HL-60 (cell line): Measurements from ENCODE around the gene IQCK.

Experiments
- DNase-seq, 2 experiments: peaks; one replicate each; pipeline ENCODE4 v3.0.0-alpha.2; 2010 to 2020; ENCODE audit warnings: low read depth in 1 of 2, low spot score in 1 of 2
- H3K27ac ChIP-seq: fragments of 250-450 bp; sonication (Bioruptor Pico); replicated peaks from 2 replicates; pipeline ENCODE4 v1.5.1; 2020; ENCODE audit warnings: mild to moderate bottlenecking, moderate library complexity
- H3K27me3 ChIP-seq: fragments of 250-450 bp; sonication (Bioruptor Pico); 2 replicates; pipeline ENCODE4 v1.5.1; 2021; ENCODE audit warnings: mild to moderate bottlenecking, moderate library complexity; ENCODE audit not compliant: insufficient read depth, poor library complexity, severe bottlenecking
- H3K4me3 ChIP-seq: replicated peaks from 2 replicates; pipeline ENCODE4 v1.5.1; 2011; ENCODE audit warnings: mild to moderate bottlenecking, control low read depth, low read length; ENCODE audit not compliant: insufficient read depth
- GABPA ChIP-seq: IDR thresholded peaks from 2 replicates; pipeline ENCODE4 v1.6.1; 2012; ENCODE audit warnings: low read depth
- POLR2AphosphoS5 ChIP-seq: IDR thresholded peaks from 2 replicates; pipeline ENCODE4 v1.6.1; 2012; ENCODE audit warnings: low read depth
- SPI1 ChIP-seq: IDR thresholded peaks from 2 replicates; pipeline ENCODE4 v1.6.1; 2012; ENCODE audit warnings: low read depth, mild to moderate bottlenecking, borderline replicate concordance
- TF ChIP-seq, protein P1 (sequence below): IDR thresholded peaks from 2 replicates; pipeline ENCODE4 v1.6.1; 2012; ENCODE audit warnings: low read depth; ENCODE audit not compliant: insufficient replicate concordance
- TF ChIP-seq, protein P2 (sequence below): IDR thresholded peaks from one replicate; pipeline ENCODE4 v1.5.1; 2011; ENCODE audit warnings: low read length, control low read depth, inconsistent platforms; ENCODE audit not compliant: insufficient read depth

Gene IQCK

DNA sequence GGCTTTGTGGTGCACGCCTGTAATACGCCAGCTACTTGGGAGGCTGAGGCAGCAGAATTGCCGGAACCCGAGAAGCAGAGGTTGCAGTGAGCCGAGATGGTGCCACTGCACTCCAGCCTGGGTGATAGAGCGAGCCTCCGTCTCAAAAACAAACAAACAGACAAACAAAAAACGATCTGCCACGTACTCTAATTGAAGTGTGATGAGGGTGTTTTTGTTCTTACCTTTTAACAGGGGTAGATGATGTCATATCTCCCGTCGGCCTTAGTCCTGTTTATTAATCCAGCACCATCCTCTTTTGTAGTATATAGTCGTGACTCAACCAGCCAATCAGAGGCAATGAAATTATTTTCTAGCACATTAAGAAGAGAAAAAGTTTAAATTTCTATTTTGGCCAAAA lies 58.5 kb downstream of the IQCK start:
- DNase-seq = no peak
- TF ChIP-seq POLR2AphosphoS5 (no peak), GABPA (no peak), SPI1 (no peak)
- TF ChIP-seq, protein P1, sequence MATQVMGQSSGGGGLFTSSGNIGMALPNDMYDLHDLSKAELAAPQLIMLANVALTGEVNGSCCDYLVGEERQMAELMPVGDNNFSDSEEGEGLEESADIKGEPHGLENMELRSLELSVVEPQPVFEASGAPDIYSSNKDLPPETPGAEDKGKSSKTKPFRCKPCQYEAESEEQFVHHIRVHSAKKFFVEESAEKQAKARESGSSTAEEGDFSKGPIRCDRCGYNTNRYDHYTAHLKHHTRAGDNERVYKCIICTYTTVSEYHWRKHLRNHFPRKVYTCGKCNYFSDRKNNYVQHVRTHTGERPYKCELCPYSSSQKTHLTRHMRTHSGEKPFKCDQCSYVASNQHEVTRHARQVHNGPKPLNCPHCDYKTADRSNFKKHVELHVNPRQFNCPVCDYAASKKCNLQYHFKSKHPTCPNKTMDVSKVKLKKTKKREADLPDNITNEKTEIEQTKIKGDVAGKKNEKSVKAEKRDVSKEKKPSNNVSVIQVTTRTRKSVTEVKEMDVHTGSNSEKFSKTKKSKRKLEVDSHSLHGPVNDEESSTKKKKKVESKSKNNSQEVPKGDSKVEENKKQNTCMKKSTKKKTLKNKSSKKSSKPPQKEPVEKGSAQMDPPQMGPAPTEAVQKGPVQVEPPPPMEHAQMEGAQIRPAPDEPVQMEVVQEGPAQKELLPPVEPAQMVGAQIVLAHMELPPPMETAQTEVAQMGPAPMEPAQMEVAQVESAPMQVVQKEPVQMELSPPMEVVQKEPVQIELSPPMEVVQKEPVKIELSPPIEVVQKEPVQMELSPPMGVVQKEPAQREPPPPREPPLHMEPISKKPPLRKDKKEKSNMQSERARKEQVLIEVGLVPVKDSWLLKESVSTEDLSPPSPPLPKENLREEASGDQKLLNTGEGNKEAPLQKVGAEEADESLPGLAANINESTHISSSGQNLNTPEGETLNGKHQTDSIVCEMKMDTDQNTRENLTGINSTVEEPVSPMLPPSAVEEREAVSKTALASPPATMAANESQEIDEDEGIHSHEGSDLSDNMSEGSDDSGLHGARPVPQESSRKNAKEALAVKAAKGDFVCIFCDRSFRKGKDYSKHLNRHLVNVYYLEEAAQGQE = no peak
- TF ChIP-seq, protein P2, sequence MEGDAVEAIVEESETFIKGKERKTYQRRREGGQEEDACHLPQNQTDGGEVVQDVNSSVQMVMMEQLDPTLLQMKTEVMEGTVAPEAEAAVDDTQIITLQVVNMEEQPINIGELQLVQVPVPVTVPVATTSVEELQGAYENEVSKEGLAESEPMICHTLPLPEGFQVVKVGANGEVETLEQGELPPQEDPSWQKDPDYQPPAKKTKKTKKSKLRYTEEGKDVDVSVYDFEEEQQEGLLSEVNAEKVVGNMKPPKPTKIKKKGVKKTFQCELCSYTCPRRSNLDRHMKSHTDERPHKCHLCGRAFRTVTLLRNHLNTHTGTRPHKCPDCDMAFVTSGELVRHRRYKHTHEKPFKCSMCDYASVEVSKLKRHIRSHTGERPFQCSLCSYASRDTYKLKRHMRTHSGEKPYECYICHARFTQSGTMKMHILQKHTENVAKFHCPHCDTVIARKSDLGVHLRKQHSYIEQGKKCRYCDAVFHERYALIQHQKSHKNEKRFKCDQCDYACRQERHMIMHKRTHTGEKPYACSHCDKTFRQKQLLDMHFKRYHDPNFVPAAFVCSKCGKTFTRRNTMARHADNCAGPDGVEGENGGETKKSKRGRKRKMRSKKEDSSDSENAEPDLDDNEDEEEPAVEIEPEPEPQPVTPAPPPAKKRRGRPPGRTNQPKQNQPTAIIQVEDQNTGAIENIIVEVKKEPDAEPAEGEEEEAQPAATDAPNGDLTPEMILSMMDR = no peak
- Histone ChIP-seq H3K27me3 (no peaks in the 10 kb centered on the region), H3K27ac (no peak overlapping the region), H3K4me3 (no peak overlapping the region)

DNA sequence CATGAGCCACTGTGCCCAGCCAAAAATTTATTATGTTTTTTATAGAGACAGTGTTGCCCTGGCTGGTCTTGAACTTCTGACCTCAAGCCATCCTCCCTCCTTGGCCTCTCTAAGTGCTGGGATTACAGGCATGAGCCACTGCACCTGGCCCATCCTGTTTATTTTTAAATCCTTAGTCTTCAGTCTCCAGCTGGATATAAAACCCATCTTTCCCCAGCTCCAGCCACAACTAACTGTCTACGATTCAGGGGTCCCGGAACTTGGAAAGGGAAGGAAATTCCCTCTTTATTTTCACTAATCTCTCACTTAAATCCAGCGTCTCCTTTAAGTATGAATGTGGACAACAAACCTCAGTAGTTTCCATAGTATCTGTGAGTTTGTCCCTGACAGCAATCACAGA lies 62.2 kb downstream of the IQCK start:
- no peaks in the 10 kb centered on the region for H3K27me3 ChIP-seq
- no peak for DNase-seq
- H3K27ac ChIP-seq = no peak overlapping the region
- TF ChIP-seq, protein P2 = no peak
- no peak overlapping the region for H3K4me3 ChIP-seq

DNA sequence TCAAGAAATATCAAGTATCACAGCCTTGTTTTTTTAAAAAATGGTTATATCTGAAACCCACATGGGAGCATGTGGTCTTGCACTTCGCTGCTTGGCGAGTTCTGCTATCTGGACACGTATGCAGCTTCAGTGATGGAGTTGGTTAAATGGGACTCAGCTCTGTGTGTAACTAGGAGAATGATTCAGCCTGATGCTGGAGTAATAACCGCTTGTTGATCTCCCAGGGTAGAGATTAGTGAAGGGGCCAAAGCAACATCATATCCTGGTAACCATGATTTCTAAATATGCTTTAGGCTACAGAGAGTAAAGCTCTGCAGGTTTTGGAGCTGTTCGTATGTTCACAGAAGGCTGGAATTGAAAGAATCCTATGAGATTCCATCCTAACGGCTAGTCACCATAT lies 63.2 kb downstream of the IQCK start:
- TF ChIP-seq, protein P1 = no peak
- no peak for TF ChIP-seq GABPA
- TF ChIP-seq SPI1 = no peak
- TF ChIP-seq POLR2AphosphoS5 = no peak
- TF ChIP-seq, protein P2 = no peak
- no peak for DNase-seq
- H3K27ac ChIP-seq = no peak overlapping the region
- H3K27me3 ChIP-seq = no peaks in the 10 kb centered on the region
- no peak overlapping the region for H3K4me3 ChIP-seq

DNA sequence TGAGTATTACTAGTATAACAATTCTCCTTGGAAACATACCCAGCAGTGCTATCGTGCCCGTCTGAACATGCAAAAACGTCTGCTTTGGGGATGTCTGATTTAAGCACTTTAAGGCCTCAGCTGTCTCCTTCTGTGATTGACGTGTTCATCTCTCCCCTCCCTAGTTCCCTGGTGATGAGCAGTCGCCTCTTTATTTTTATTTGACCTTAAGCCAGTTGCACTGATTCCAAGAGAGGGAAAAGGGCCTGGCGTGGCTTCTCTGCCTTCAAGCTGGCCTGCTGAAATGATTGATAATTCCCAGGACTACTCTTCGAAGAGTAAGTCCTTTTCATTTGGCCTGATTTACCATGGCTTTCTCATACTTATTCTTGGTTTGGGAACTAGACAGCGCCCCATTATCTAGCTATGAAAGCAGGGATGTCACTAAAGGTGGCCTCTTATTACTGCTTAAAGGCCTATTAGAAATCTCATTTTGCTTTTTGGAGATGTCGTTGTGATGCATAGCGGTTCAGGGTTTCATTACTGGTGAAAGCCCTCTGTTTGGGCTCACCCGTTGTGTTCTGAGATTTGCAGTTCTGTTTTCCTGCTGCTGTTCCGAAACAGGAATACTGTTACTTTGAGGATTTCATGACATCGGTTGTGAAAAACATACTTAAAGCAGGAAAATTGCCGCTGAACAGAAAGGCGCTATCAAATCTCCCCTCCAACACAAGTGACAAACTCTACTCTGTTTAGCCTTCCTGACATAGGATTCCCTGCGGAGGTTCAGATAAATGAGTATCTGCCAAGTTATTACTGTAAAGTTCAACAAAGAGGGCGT lies 65.5 kb downstream of the IQCK start:
- no peak overlapping the region for H3K4me3 ChIP-seq

More for the DNA sequence above, 65.5 kb downstream of the IQCK start:
- no peak for DNase-seq
- Histone ChIP-seq H3K27me3 (no peaks in the 10 kb centered on the region), H3K27ac (no peak overlapping the region)
- TF ChIP-seq, protein P1 = no peak
